A673 (cell line): ENCODE measurements around the gene FTCD. TPM values are rescaled to one million over a fixed set of nuclear protein-coding genes. Genes with fewer than 3 reads are reported as not detected.

Source experiments
- BruUV-seq: library from RNA; stranded (reverse); fragments of 400-500 nt; replicated peaks from 2 replicates; lab custom pipeline; 2021; lab: Mats Ljungman, UMichigan
- CTCF ChIA-PET: fragments of 300-600 bp; sonication (Branson Sonifier 250); formaldehyde crosslinking; loops from one replicate; lab custom pipeline; 2022; ENCODE audit warnings: antibody characterized with exemption; lab: Charles Lee
- POLR2A ChIA-PET: fragments of 300-600 bp; sonication (Branson Sonifier 250); formaldehyde crosslinking; loops from one replicate; lab custom pipeline; 2022; ENCODE audit warnings: antibody characterized with exemption; ENCODE audit not compliant: low non-redundant PET; lab: Charles Lee
- DNase-seq: peaks from one replicate; pipeline ENCODE4 v3.0.0-alpha.2; 2015; ENCODE audit warnings: low spot score
- H3K27ac ChIP-seq: fragments of 200-600 bp; sonication (generic); 2 replicates; pipeline ENCODE4 v1.5.1; 2016; ENCODE audit warnings: mixed run types, low read depth, mild to moderate bottlenecking, mixed read lengths, antibody characterized with exemption, low read length; ENCODE audit not compliant: poor library complexity, severe bottlenecking
- H3K27me3 ChIP-seq: fragments of 200-600 bp; sonication (generic); replicated peaks from 2 replicates; pipeline ENCODE4 v1.6.1; 2017; ENCODE audit warnings: mixed run types, low read depth, mild to moderate bottlenecking, mixed read lengths, antibody characterized with exemption, low read length; ENCODE audit not compliant: insufficient read depth, poor library complexity
- H3K36me3 ChIP-seq: fragments of 200-600 bp; sonication (generic); 2 replicates; pipeline ENCODE4 v1.6.1; 2016; ENCODE audit warnings: mixed run types, mild to moderate bottlenecking, mixed read lengths, antibody characterized with exemption, low read length; ENCODE audit not compliant: insufficient read depth, poor library complexity, severe bottlenecking
- H3K4me1 ChIP-seq: fragments of 200-600 bp; sonication (generic); 2 replicates; pipeline ENCODE4 v1.6.1; 2017; ENCODE audit warnings: mixed run types, mild to moderate bottlenecking, mixed read lengths, antibody characterized with exemption, low read length; ENCODE audit not compliant: insufficient read depth, poor library complexity, severe bottlenecking
- H3K4me3 ChIP-seq: fragments of 200-600 bp; sonication (generic); 2 replicates; pipeline ENCODE4 v1.5.1; 2016; ENCODE audit warnings: low read depth, mixed run types, mild to moderate bottlenecking, mixed read lengths, low read length; ENCODE audit not compliant: poor library complexity, severe bottlenecking
- H3K9me3 ChIP-seq: fragments of 200-600 bp; sonication (generic); 2 replicates; pipeline ENCODE4 v1.6.1; 2016; ENCODE audit warnings: mixed run types, low read depth, mild to moderate bottlenecking, mixed read lengths, antibody characterized with exemption, low read length; ENCODE audit not compliant: poor library complexity, severe bottlenecking
- EZH2 ChIP-seq: fragments of 200-600 bp; sonication (generic); IDR thresholded peaks from 2 replicates; pipeline ENCODE4 v1.6.1; 2017; ENCODE audit warnings: borderline replicate concordance, low read depth, mild to moderate bottlenecking, mixed read lengths, antibody characterized with exemption, low read length; ENCODE audit not compliant: poor library complexity, severe bottlenecking
- intact Hi-C: fragments of 100-400 bp; cut with micrococcal nuclease; formaldehyde crosslinking; loops from one replicate; pipeline ENCODE4 v1.10.0; 2022; ENCODE audit not compliant: unreplicated experiment
- total RNA-seq: library from RNA; stranded (reverse); gene quantifications from 2 replicates; pipeline ENCODE4 v1.2.3, GENCODE V29; 2021
- TF ChIP-seq, protein P1 (sequence below): fragments of 300-800, 200-600 bp; sonication (generic); conservative IDR thresholded peaks from 2 replicates; pipeline ENCODE4 v1.5.1; 2017; ENCODE audit warnings: low read depth, mild to moderate bottlenecking, antibody characterized with exemption, low read length, moderate library complexity, mixed read lengths

Gene FTCD
- total RNA-seq, 1 experiment from 2014 or later = 5.4 TPM

- BruUV-seq = no TSS peak
Measured at GRCh38 chr21:46151989-46152926, 3.1 kb downstream of the FTCD start.

DNA sequence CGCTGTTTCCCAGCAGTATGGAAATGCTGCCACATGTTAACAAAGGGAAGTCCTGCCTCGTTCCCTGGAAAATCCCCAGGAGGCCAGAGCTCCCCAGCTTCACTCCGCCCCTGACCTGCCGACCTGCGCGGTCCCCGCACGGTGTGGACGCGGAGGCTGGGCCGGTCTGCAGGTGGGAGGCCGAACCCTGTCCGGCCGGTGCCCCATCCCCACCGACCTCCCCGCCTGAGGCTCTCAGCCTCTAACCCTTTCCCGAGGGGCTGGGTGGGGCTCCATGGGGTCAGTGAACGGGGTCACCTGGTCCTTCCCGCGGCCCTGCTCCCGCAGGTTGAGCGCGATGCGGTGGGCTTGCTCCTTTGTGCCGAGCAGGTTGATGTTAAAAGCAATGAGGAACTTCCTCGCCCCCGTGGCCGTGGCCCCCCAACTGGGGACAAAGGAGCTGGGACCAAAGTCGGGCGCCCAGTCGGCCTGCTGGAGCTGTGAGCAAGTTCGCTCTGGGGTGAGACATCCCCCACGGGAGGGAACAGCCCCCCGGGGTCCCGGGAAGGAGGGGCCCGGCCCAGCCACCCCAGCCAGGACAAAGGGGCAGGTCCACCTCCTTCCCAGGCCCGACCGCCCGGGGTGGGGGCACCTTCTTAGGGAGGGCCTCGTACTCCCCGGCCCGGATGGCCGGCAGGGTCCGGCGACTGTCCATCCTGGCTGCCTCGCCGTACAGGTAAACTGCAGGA is 4.0 kb downstream of the FTCD start:
- no peak overlapping the region for H3K27ac ChIP-seq
- TF ChIP-seq EZH2 = no peak
- TF ChIP-seq, protein P1, sequence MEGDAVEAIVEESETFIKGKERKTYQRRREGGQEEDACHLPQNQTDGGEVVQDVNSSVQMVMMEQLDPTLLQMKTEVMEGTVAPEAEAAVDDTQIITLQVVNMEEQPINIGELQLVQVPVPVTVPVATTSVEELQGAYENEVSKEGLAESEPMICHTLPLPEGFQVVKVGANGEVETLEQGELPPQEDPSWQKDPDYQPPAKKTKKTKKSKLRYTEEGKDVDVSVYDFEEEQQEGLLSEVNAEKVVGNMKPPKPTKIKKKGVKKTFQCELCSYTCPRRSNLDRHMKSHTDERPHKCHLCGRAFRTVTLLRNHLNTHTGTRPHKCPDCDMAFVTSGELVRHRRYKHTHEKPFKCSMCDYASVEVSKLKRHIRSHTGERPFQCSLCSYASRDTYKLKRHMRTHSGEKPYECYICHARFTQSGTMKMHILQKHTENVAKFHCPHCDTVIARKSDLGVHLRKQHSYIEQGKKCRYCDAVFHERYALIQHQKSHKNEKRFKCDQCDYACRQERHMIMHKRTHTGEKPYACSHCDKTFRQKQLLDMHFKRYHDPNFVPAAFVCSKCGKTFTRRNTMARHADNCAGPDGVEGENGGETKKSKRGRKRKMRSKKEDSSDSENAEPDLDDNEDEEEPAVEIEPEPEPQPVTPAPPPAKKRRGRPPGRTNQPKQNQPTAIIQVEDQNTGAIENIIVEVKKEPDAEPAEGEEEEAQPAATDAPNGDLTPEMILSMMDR = no peak
- H3K9me3 ChIP-seq = no peaks in the 10 kb centered on the region
- CTCF ChIA-PET = no interaction called here
- H3K27me3 ChIP-seq = no peaks in the 10 kb centered on the region
- no peaks in the 10 kb centered on the region for H3K36me3 ChIP-seq
- DNase-seq = no peak
- intact Hi-C loops = no loop called here
- no peak overlapping the region for H3K4me3 ChIP-seq
- POLR2A ChIA-PET = no interaction called here
- H3K4me1 ChIP-seq = peaks cover 5% of the 10 kb centered on the region
- no TSS peak for BruUV-seq

More at GRCh38 chr21:46151989-46152926, 3.1 kb downstream of the FTCD start:
- H3K4me1 ChIP-seq = peaks cover 5% of the 10 kb centered on the region
- H3K9me3 ChIP-seq = no peaks in the 10 kb centered on the region
- no peak overlapping the region for H3K27ac ChIP-seq
- H3K27me3 ChIP-seq = no peaks in the 10 kb centered on the region
- DNase-seq = no peak
- CTCF ChIA-PET = interaction anchor here (0.7 to 1.5 kb wide), 4 partner anchors 9 to 73 kb away, joined by 3 to 9 read pairs (median 7); no protein-coding TSS in a partner anchor
- intact Hi-C loops = no loop called here
- POLR2A ChIA-PET = no interaction called here
- H3K36me3 ChIP-seq = no peaks in the 10 kb centered on the region
- TF ChIP-seq, protein P1 = no peak
- TF ChIP-seq EZH2 = no peak
- H3K4me3 ChIP-seq = no peak overlapping the region

GRCh38 chr21:46150491-46151121 is 4.8 kb downstream of the FTCD start:
- H3K9me3 ChIP-seq = no peaks in the 10 kb centered on the region
- intact Hi-C loops = no loop called here
- H3K4me1 ChIP-seq = peaks cover 5% of the 10 kb centered on the region
- DNase-seq = no peak
- ChIA-PET CTCF (no interaction called here), POLR2A (no interaction called here)
- no peaks in the 10 kb centered on the region for H3K36me3 ChIP-seq
- no peak overlapping the region for H3K4me3 ChIP-seq
- no peak overlapping the region for H3K27ac ChIP-seq
- TF ChIP-seq, protein P1 = no peak
- TF ChIP-seq EZH2 = no peak
- BruUV-seq = no TSS peak
- H3K27me3 ChIP-seq = no peaks in the 10 kb centered on the region
